Left lung (tissue), 10 donors: ENCODE measurements around the gene PHF20. TPM values are rescaled to one million over a fixed set of nuclear protein-coding genes. Genes with fewer than 3 reads are reported as not detected.

Source experiments
- ATAC-seq: fragments of 200-7000 bp; cut with Tn5 transposase; one replicate; pipeline ENCODE4 v1.9.1; 2020; ENCODE audit warnings: moderate library complexity
- DNase-seq, 4 donors: peaks; one replicate each; pipeline ENCODE4 v3.0.0-alpha.2; 2013 to 2020
- H3K27ac ChIP-seq, 2 donors: fragments of 200-600 bp; sonication (generic) in 1 of 2; one replicate each; pipeline versions ENCODE4 v1.5.0 to v1.8.0; 2020 to 2021
- H3K27me3 ChIP-seq, 2 donors: fragments of 200-600 bp; sonication (generic) in 1 of 2; one replicate each; pipeline versions ENCODE4 v1.5.0 to v1.8.0; 2020 to 2021
- H3K36me3 ChIP-seq, 2 donors: fragments of 200-600 bp; sonication (generic) in 1 of 2; one replicate each; pipeline versions ENCODE4 v1.5.0 to v1.8.0; 2020 to 2021
- H3K4me1 ChIP-seq, 2 donors: fragments of 200-600 bp; one replicate each; pipeline ENCODE4 v1.8.0; 2021
- H3K4me3 ChIP-seq, 2 donors: fragments of 200-600 bp; sonication (generic) in 1 of 2; one replicate each; pipeline versions ENCODE4 v1.5.0 to v1.8.0; 2020 to 2021; ENCODE audit warnings: mild to moderate bottlenecking in 1 of 2
- H3K9me3 ChIP-seq, 2 donors: fragments of 200-600 bp; sonication (generic) in 1 of 2; one replicate each; pipeline versions ENCODE4 v1.5.0 to v1.8.0; 2020 to 2021
- intact Hi-C, 2 donors: fragments of 100-400 bp; cut with DNase I; formaldehyde crosslinking; loops; one replicate each; pipeline versions ENCODE4 v1.11.2 to v1.14.2; 2022
- polyA plus RNA-seq, 6 donors: library from polyadenylated mRNA; unstranded; fragments of 120-200 nt; gene quantifications; one replicate each; pipeline ENCODE4 v1.2.1, GENCODE V29; 2013; ENCODE audit not compliant: insufficient read length in 6 of 6
- total RNA-seq, 2 donors: library from RNA; stranded (reverse); fragmentation: NEBNext Ultra II Directional; extraction: Animal tissue kit (Norgen Biotek cat#: 25700); gene quantifications; one replicate each; pipeline ENCODE4 v1.2.1, GENCODE V29; 2021
- TF ChIP-seq, protein P1 (sequence below), 2 donors: fragments of 200-600 bp; sonication (generic) in 1 of 2; IDR thresholded peaks; one replicate each; pipeline versions ENCODE4 v1.5.0 to v1.8.0; 2021; ENCODE audit warnings: antibody characterized with exemption in 2 of 2
- donor health status: DM: no; HTN: yes; CAD: no.
- donor health status: DM: no; HTN: no; CAD: no.

The PHF20 gene
- total and polyA plus RNA-seq, 8 donors = 31.1 to 43.4 (median 39.6) TPM

DNA sequence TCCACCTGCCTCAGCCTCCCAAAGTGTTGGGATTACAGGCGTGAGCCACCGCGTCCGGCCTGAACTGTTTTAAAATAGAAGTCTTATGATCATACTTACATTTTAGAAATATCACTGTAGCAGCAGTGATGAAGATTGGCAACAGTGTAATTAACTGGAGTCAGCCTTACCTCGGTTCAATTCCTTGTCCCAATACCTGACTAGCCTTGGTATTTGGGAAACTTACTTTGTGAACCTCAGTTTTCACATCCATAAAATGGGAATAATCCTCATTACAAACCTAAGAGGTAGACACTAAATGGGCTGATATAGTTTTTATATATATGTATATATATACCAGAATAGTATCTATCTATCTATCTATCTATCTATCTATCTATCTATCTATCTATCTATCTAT lies 19.3 kb downstream of the PHF20 start:
- Histone ChIP-seq H3K4me1 (peaks cover 5 to 21% of the 10 kb centered on the region in 2 donors), H3K27ac (no peak overlapping the region), H3K9me3 (no peaks in the 10 kb centered on the region), H3K4me3 (no peak overlapping the region), H3K27me3 (no peaks in the 10 kb centered on the region), H3K36me3 (peaks cover 0 to 5% of the 10 kb centered on the region in 2 donors)
- intact Hi-C loops = no loop called here
- DNase-seq = no peak
- TF ChIP-seq, protein P1, sequence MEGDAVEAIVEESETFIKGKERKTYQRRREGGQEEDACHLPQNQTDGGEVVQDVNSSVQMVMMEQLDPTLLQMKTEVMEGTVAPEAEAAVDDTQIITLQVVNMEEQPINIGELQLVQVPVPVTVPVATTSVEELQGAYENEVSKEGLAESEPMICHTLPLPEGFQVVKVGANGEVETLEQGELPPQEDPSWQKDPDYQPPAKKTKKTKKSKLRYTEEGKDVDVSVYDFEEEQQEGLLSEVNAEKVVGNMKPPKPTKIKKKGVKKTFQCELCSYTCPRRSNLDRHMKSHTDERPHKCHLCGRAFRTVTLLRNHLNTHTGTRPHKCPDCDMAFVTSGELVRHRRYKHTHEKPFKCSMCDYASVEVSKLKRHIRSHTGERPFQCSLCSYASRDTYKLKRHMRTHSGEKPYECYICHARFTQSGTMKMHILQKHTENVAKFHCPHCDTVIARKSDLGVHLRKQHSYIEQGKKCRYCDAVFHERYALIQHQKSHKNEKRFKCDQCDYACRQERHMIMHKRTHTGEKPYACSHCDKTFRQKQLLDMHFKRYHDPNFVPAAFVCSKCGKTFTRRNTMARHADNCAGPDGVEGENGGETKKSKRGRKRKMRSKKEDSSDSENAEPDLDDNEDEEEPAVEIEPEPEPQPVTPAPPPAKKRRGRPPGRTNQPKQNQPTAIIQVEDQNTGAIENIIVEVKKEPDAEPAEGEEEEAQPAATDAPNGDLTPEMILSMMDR (IDR thresholded peaks at IDR 0.05) = no peak
- no peak for ATAC-seq

DNA sequence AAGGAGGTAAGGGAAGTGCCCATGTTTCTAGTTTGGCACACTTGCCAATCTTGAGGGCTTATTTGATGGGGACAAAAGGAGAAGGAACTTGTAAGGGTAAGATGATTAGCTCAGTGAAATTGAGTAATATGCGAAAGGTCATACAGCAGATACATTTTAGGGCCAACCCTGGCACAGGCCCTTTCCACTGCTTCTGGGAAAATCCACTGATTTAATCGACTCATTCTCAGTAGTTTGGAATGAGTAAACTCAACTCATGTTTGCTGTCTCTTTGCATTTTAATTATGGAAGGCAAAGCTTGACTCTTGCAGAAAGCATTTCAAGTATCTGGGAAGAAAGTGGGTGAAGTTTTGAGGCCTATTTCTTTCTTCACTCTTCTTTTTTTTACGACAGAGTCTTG lies 20.0 kb downstream of the PHF20 start:
- H3K27ac ChIP-seq = peak overlapping the region; percentile 58 to 78

DNA sequence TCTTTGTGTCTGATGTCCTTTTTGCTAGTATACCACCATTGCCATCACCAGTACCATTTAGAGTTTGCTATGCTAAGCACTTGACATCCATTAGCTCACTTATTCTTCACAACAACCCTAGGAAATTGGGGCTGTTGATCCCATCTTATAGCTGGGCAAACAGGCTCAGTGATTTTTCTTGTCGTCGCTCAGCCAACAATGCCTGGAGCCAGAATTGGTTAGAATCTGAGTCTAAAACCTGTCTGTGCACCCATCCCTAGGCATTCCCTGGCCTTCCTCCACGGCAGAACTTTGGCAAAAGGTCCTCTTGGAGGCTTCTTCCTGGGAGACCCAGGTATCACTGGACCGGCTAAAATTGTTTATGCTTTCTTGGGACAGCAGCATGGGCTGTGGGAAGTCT lies 20.9 kb downstream of the PHF20 start:
- Histone ChIP-seq H3K9me3 (no peaks in the 10 kb centered on the region), H3K36me3 (no peaks in the 10 kb centered on the region), H3K27me3 (no peaks in the 10 kb centered on the region), H3K4me3 (no peak overlapping the region), H3K27ac (peak overlapping the region in 1 of 2 donors; percentile 78), H3K4me1 (peaks cover 5 to 32% of the 10 kb centered on the region in 2 donors)
- intact Hi-C loops = no loop called here
- TF ChIP-seq, protein P1 (IDR thresholded peaks at IDR 0.05) = no peak
- ATAC-seq = no peak
- no peak for DNase-seq

More for the DNA sequence above, 20.0 kb downstream of the PHF20 start:
- Histone ChIP-seq H3K4me3 (no peak overlapping the region), H3K4me1 (peaks cover 5 to 28% of the 10 kb centered on the region in 2 donors), H3K27me3 (no peaks in the 10 kb centered on the region), H3K9me3 (no peaks in the 10 kb centered on the region), H3K36me3 (peaks cover 0 to 5% of the 10 kb centered on the region in 2 donors)
- intact Hi-C loops = no loop called here
- DNase-seq (no peak), ATAC-seq (peak; percentile 83)
- TF ChIP-seq, protein P1 (IDR thresholded peaks at IDR 0.05) = no peak

DNA sequence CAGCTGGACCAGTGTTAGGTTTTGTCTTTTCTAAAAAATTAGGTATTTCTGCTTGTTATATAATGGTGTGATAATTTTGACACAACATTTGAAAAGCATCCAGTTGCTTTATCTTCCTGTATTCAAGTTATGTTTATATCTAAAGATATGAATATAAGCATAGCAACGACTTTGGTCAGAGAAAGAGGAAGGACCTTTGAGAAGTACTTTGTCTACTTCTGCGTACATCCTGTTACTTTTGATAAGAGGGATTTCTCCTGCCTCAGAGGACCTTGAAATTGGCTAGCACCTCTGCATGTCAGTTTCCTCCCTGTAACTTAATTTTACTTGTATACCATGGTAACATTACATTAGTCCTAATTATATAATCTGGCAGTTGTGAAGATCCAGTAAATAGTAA lies 24.8 kb downstream of the PHF20 start:
- ATAC-seq (peak; percentile 42), DNase-seq (no peak)
- Histone ChIP-seq H3K4me1 (peaks cover 5 to 29% of the 10 kb centered on the region in 2 donors), H3K27me3 (no peaks in the 10 kb centered on the region), H3K9me3 (no peaks in the 10 kb centered on the region), H3K36me3 (peaks cover 0 to 4% of the 10 kb centered on the region in 2 donors), H3K27ac (peak overlapping the region in 1 of 2 donors; percentile 54), H3K4me3 (no peak overlapping the region)
- TF ChIP-seq, protein P1 (IDR thresholded peaks at IDR 0.05) = no peak
- intact Hi-C loops = no loop called here

DNA sequence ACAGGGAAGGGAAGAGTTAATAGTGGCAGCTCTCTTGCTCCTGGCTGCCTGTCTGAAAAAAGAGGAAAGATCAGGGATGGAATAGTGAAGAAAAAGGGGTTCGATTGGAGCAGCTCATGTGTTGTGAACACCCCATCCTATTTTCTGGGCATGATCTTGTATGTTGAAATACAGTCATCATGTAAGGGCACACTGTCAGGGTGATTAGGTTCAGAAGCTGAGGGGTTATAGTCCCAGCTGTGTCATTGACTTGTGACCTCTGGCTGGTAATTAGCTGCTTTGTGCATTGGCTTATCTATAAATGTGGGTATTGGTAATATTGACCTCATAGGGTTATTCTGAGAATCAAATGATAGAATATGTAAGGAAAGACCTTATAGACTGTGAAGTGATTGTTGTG lies 30.1 kb downstream of the PHF20 start:
- Histone ChIP-seq H3K4me3 (no peak overlapping the region), H3K4me1 (peaks cover 0 to 3% of the 10 kb centered on the region in 2 donors), H3K27ac (no peak overlapping the region), H3K36me3 (peaks cover 0 to 47% of the 10 kb centered on the region in 2 donors), H3K27me3 (no peaks in the 10 kb centered on the region), H3K9me3 (no peaks in the 10 kb centered on the region)
- TF ChIP-seq, protein P1 (IDR thresholded peaks at IDR 0.05) = no peak
- intact Hi-C loops = no loop called here
- DNase-seq (no peak), ATAC-seq (no peak)
